ENCODE measurements around the gene KCNIP1.

The KCNIP1 gene

DNA sequence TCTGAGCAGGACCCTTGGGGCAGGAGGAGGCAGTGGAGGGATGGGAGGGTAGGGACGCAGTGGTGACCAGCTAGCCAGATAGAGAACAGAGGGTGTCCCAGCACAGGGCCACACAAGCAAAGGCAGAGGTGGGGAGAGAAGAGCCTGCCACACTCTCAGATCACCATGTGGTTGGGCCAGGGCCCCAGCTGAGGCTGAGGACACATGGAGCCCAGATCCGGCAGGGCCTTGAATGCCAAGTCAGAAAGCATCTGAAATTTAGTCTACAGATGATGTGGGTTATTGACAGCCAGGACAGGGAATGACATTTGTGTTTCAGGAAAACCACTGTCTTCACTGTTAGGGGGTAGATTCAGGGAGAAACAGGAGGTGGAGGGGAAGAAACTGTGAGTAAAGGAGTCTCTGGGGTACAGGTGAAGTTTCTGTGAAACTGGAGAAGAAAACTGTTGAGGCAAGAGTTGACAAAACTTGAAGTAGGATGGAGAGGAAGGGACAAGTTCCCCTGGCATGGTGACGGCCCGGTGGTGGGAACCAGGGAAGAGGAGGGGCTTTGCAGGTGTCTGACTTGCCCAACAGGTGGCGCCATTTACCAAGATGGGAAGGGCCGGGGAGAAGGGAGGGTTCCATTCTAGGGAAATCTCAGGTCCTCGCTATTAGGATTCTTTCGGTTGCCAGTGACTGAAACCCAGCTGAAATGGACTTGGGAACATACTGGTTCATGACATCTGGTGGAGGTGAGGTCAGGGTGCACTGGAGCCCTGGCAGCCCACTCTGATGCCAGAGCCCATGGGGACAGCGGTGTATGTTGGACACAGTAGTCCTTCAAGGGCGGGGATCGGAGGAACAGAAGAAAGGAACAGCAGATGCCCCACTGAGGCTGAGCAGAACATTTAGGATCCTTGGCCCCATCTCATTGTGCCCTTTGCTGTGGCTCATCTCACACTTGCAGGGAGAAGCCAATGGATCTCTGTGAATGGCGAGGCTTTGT lies 100.1 kb downstream of the KCNIP1 start:
- no peak overlapping the region for H3K27ac ChIP-seq (ENCODE audit: extremely low read depth, low read depth, low read length)
- TF ChIP-seq GLI4 (tag by site-specific recombination; IDR thresholded peaks at IDR 0.05) (peak; percentile 81; the same call in 1 of the 2 replicates), ZNF654 (tag by site-specific recombination; IDR thresholded peaks at IDR 0.05; ENCODE audit: low read depth) (peak; percentile 73), REPIN1 (tag by site-specific recombination; IDR thresholded peaks at IDR 0.05; ENCODE audit: low read depth) (no peak), TCF7L2 (IDR thresholded peaks at IDR 0.05; ENCODE audit: borderline replicate concordance, low read depth, low read length) (no peak), ZSCAN30 (tag by site-specific recombination; IDR thresholded peaks at IDR 0.05) (no peak), ZNF266 (tag by site-specific recombination; IDR thresholded peaks at IDR 0.05; ENCODE audit: low read depth) (no peak)
- TF ChIP-seq, protein P1, sequence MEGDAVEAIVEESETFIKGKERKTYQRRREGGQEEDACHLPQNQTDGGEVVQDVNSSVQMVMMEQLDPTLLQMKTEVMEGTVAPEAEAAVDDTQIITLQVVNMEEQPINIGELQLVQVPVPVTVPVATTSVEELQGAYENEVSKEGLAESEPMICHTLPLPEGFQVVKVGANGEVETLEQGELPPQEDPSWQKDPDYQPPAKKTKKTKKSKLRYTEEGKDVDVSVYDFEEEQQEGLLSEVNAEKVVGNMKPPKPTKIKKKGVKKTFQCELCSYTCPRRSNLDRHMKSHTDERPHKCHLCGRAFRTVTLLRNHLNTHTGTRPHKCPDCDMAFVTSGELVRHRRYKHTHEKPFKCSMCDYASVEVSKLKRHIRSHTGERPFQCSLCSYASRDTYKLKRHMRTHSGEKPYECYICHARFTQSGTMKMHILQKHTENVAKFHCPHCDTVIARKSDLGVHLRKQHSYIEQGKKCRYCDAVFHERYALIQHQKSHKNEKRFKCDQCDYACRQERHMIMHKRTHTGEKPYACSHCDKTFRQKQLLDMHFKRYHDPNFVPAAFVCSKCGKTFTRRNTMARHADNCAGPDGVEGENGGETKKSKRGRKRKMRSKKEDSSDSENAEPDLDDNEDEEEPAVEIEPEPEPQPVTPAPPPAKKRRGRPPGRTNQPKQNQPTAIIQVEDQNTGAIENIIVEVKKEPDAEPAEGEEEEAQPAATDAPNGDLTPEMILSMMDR (tag by site-specific recombination; IDR thresholded peaks at IDR 0.05), result peak; percentile 67; the same call in 1 of the 2 replicates
- TF ChIP-seq, protein P2, sequence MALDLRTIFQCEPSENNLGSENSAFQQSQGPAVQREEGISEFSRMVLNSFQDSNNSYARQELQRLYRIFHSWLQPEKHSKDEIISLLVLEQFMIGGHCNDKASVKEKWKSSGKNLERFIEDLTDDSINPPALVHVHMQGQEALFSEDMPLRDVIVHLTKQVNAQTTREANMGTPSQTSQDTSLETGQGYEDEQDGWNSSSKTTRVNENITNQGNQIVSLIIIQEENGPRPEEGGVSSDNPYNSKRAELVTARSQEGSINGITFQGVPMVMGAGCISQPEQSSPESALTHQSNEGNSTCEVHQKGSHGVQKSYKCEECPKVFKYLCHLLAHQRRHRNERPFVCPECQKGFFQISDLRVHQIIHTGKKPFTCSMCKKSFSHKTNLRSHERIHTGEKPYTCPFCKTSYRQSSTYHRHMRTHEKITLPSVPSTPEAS (tag by site-specific recombination; IDR thresholded peaks at IDR 0.05), result no peak
- no peaks in the 10 kb centered on the region for H3K9me3 ChIP-seq (ENCODE audit: control insufficient read depth, insufficient read depth, low read depth, low read length)
- no peaks in the 10 kb centered on the region for H3K36me3 ChIP-seq (ENCODE audit: control insufficient read depth in 2 of 2, insufficient read depth in 1 of 2, low read length in 2 of 2)
- CTCF ChIA-PET, result interaction anchor here (0.6 to 2.3 kb wide), 22 partner anchors 10 to 220 kb away, joined by 3 to 12 read pairs (median 3); no protein-coding TSS in a partner anchor
- POLR2A ChIA-PET, result no interaction called here
- H3K4me3 ChIP-seq (ENCODE audit: low read depth, low read length), result no peak overlapping the region
- no peaks in the 10 kb centered on the region for H3K4me1 ChIP-seq (ENCODE audit: control insufficient read depth, insufficient read depth, low read length)

- POLR2A ChIA-PET, result no interaction called here
- no peak overlapping the region for H3K27ac ChIP-seq (ENCODE audit: extremely low read depth, low read depth, low read length)
- H3K4me1 ChIP-seq (ENCODE audit: control insufficient read depth, insufficient read depth, low read length), result no peaks in the 10 kb centered on the region
- TF ChIP-seq, protein P2 (tag by site-specific recombination; IDR thresholded peaks at IDR 0.05), result no peak
- TF ChIP-seq ZNF169 (tag by site-specific recombination; IDR thresholded peaks at IDR 0.05), result no peak
- no peak for TF ChIP-seq MZF1 (tag by site-specific recombination; IDR thresholded peaks at IDR 0.05; ENCODE audit: borderline replicate concordance)
- no peak for TF ChIP-seq OVOL3 (tag by site-specific recombination; IDR thresholded peaks at IDR 0.05)
- peak; percentile 71 for TF ChIP-seq ZIC2 (tag by site-specific recombination; IDR thresholded peaks at IDR 0.05)
- no peak for TF ChIP-seq ZBTB11 (tag by site-specific recombination; conservative IDR thresholded peaks at IDR 0.05; ENCODE audit: low read depth)
- no peak for TF ChIP-seq ZNF366 (tag by site-specific recombination; conservative IDR thresholded peaks at IDR 0.05)
- TF ChIP-seq ZNF292 (tag by site-specific recombination; IDR thresholded peaks at IDR 0.05; ENCODE audit: borderline replicate concordance, low read depth), result no peak
- TF ChIP-seq ZNF16 (tag by site-specific recombination; IDR thresholded peaks at IDR 0.05; ENCODE audit: low read depth), result no peak
- no peaks in the 10 kb centered on the region for H3K36me3 ChIP-seq (ENCODE audit: control insufficient read depth in 2 of 2, insufficient read depth in 1 of 2, low read length in 2 of 2)
- H3K4me3 ChIP-seq (ENCODE audit: low read depth, low read length), result no peak overlapping the region
- CTCF ChIA-PET, result interaction anchor here (0.5 to 1.0 kb wide), 5 partner anchors 18 to 337 kb away, joined by 3 to 8 read pairs (median 3); no protein-coding TSS in a partner anchor
- no peaks in the 10 kb centered on the region for H3K9me3 ChIP-seq (ENCODE audit: control insufficient read depth, insufficient read depth, low read depth, low read length)
Measured at GRCh38 chr5:170606941-170607340, 103.1 kb downstream of the KCNIP1 start.

Measured in HEK293 (cell line).